DND-41 (cell line): ENCODE results near the gene OR2T3.
"Not testable (repeated sequence)": the region's sequence is repeated elsewhere in the genome, so short reads cannot be mapped to it uniquely, and the experiment has no call there.

ENCODE experiments used
- CTCF ChIP-seq: IDR thresholded peaks from 2 replicates; pipeline ENCODE4 v1.5.1; 2012; ENCODE audit warnings: borderline replicate concordance, low read length, moderate library complexity, mild to moderate bottlenecking; ENCODE audit not compliant: poor library complexity, severe bottlenecking; ENCODE audit errors: extremely low read depth
- EZH2 ChIP-seq: IDR thresholded peaks from 3 replicates; pipeline ENCODE4 v1.6.1; 2012; ENCODE audit warnings: borderline replicate concordance, low read depth, mild to moderate bottlenecking, moderate library complexity, low read length, inconsistent platforms; ENCODE audit not compliant: severe bottlenecking

- TF ChIP-seq CTCF, EZH2: not testable (repeated sequence)
Observed at GRCh38 chr1:248475660-248476059, 2.5 kb downstream of the OR2T3 start.
